HG03469 (cell line): ENCODE measurements around the gene DCUN1D4.

Source experiments
- ATAC-seq: cut with Tn5 transposase; IDR thresholded peaks from one replicate; pipeline ENCODE4 v1.9.1; 2021; ENCODE audit warnings: mild to moderate bottlenecking, moderate library complexity, moderate number of reproducible peaks; ENCODE audit not compliant: unreplicated experiment

Gene DCUN1D4

DNA sequence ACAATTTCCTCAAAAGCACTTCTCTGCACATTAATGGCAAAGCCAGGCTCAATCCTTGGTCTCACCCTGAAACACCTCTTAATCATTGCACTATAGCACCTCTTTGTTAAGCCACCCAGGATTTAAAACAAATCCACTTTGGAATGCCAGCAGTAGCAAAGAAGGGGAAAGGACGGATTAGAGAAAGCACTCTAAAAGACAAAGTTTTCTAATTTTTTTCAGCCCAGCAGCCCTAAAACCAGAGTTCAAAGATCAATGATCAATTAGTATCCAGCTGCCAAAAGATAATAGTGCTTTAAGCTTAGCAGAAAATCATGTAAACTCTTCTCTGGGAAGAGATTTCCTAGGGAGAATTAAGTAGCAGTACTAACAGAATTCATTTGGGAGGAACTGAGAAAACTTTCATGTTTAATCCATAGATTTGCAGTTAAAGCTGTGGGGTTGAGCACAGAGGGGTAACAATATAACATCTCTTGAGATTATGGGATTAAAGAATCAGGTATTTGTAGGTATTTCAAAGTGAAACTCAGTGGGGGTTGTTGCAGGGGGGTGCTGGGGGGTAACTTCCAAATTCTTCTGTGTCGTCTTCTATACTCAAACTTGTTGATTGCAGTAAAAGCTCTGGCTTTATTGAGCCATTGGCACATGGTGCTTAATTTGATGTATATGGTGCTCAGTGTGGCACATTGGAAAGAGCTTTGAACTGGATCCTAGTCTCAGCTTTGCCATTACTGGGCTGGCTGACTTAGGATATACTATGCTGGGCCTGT is 115.4 kb downstream of the DCUN1D4 start:
- ATAC-seq = no peak

- ATAC-seq = no peak
Measured at GRCh38 chr4:51960486-51960885, 117.5 kb downstream of the DCUN1D4 start.

DNA sequence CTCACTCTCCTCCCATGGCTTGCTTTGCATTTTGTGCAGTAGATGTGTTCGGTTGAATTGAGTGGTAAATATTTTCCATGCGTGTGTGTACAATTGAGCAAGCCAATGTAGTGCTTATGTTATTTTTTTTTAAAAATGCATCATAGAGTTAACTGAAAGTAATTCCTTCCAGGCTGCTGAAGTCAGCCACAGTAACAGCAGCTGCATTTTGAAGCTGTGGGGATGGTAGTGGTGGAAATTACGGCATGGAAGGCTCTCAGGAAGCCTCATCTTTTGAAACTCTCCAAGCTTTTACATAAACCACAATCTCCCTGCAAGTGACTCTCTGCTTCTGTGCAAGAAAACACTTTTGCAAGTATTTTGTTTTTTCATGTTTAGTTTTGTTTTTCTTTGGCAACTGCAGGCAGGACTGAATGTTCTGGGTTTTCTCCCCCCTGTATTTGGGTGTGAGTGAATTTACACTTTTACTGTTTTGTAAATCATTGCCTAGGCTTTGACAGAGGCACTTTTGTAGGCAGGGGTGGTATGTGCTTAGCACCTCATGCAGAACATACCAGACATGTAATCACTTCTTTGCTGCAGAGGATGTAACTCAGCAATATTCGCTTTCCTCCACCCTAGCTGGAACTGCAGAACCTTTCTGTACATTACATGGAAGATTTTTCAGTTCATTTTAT is 121.0 kb downstream of the DCUN1D4 start:
- no peak for ATAC-seq

DNA sequence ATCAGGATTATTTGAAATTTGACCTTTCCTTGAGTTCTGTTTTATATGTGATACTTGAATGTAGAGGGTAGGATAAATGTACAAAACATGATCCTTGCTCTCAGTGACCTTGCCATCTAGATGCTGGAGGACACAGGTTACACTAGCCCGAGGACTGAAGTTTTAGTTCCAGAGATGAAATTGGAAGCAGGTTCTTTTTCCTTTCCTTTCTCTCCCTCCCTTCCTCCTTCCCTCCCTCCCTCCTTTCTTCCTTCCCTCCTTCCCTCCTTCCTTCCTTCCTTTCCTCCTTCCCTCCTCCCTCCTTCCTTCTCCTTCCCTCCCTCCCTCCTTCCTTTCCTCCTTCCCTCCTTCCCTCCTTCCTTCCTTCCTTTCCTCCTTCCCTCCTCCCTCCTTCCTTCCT is 122.9 kb downstream of the DCUN1D4 start:
- no peak for ATAC-seq
